ENCODE data around the gene ERICH4. TPM values are rescaled to one million over a fixed set of nuclear protein-coding genes. Genes with fewer than 3 reads are reported as not detected.

ERICH4 gene
- total and polyA plus RNA-seq, 2 of the 13 experiments (the other 11 are each of a cell fraction or from before 2014, with no cell fraction given), result 0.40 to 0.64 TPM

GRCh38 chr19:41405776-41406175 is 37.2 kb upstream of the ERICH4 start (continued):
- TF ChIP-seq ZNF329 (CRISPR knock-in tag; IDR thresholded peaks at IDR 0.05; ENCODE audit: low read depth) (no peak), ZNF256 (CRISPR knock-in tag; conservative IDR thresholded peaks at IDR 0.05) (no peak)

DNA sequence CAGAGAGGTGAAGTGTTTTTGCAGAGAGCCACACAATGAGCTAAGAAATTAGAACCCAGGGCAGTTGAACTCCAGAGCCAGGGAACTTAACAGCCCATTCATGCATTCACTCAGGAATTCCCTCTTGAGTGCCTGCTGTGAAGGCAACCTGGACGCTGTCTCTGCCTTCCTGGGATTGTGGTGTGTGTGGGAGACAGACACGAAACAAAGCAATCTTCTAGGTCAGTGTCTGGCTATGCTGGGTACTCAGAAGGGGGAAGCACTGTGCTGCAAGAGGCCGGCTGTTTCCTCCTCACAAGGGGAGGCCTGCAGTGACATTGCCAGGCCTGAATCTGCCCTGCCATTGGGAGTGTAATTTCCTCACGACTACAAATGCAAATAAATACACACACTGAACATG is 35.7 kb upstream of the ERICH4 start:
- ATAC-seq, result no peak
- no TSS peak for BruUV-seq (replicated peaks)
- Histone ChIP-seq H3K27me3 (ENCODE audit: control insufficient read depth in 1 of 2, insufficient read depth in 2 of 2, low read length in 2 of 2) (no peaks in the 10 kb centered on the region), H3K9ac (ENCODE audit: insufficient read depth, low read depth, low read length) (no peak overlapping the region), H3K36me3 (replicated peaks in 1 of 2; ENCODE audit: control insufficient read depth in 1 of 2, insufficient read depth in 2 of 2, low read length in 2 of 2) (peaks cover 0 to 2% of the 10 kb centered on the region in 2 experiments; a peak in 3 of 5 replicates), H2AFZ (ENCODE audit: low read length) (no peak overlapping the region), H4K20me1 (ENCODE audit: insufficient read depth, low read length) (no peaks in the 10 kb centered on the region), H3K4me2 (ENCODE audit: low read depth, low read length) (no peak overlapping the region), H3K27ac (ENCODE audit: extremely low read length, insufficient read depth, low read length) (no peak overlapping the region), H3K79me2 (ENCODE audit: insufficient read depth, low read length) (no peaks in the 10 kb centered on the region), H3K9me3 (ENCODE audit: low read length) (no peaks in the 10 kb centered on the region), H3K4me3 (replicated peaks in 1 of 3; ENCODE audit: insufficient read depth in 1 of 3, low read depth in 2 of 3, low read length in 3 of 3) (no peak overlapping the region), H3K4me1 (ENCODE audit: insufficient read depth, low read length) (peaks cover 23% of the 10 kb centered on the region)
- CTCF ChIA-PET (ENCODE audit: low intra/inter-chr PET ratio, low total read pairs), result no interaction called here
- no peak for FAIRE-seq
- intact Hi-C loops (cut with micrococcal nuclease; ENCODE audit: unreplicated experiment) (no loop called here), in situ Hi-C loops (cut with HindIII; ENCODE audit: extremely low pct_ligation_motif_present, low pct_unique_long_range_greater_than_20kb) (no loop called here)
- POLR2A ChIA-PET, result no interaction called here
- WGBS (ENCODE audit: low lambda C conversion rate), result 61% methylated on average over 2 of the region's 4 CpGs
- DNase-seq (ENCODE audit: low spot score), result no peak
- no peak for TF ChIP-seq KLF13 (CRISPR knock-in tag; IDR thresholded peaks at IDR 0.05)
- no peak for TF ChIP-seq ZNF224 (CRISPR knock-in tag; IDR thresholded peaks at IDR 0.05)
- TF ChIP-seq, protein P1, sequence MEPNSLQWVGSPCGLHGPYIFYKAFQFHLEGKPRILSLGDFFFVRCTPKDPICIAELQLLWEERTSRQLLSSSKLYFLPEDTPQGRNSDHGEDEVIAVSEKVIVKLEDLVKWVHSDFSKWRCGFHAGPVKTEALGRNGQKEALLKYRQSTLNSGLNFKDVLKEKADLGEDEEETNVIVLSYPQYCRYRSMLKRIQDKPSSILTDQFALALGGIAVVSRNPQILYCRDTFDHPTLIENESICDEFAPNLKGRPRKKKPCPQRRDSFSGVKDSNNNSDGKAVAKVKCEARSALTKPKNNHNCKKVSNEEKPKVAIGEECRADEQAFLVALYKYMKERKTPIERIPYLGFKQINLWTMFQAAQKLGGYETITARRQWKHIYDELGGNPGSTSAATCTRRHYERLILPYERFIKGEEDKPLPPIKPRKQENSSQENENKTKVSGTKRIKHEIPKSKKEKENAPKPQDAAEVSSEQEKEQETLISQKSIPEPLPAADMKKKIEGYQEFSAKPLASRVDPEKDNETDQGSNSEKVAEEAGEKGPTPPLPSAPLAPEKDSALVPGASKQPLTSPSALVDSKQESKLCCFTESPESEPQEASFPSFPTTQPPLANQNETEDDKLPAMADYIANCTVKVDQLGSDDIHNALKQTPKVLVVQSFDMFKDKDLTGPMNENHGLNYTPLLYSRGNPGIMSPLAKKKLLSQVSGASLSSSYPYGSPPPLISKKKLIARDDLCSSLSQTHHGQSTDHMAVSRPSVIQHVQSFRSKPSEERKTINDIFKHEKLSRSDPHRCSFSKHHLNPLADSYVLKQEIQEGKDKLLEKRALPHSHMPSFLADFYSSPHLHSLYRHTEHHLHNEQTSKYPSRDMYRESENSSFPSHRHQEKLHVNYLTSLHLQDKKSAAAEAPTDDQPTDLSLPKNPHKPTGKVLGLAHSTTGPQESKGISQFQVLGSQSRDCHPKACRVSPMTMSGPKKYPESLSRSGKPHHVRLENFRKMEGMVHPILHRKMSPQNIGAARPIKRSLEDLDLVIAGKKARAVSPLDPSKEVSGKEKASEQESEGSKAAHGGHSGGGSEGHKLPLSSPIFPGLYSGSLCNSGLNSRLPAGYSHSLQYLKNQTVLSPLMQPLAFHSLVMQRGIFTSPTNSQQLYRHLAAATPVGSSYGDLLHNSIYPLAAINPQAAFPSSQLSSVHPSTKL (CRISPR knock-in tag; IDR thresholded peaks at IDR 0.05), result no peak
- TF ChIP-seq, protein P2, sequence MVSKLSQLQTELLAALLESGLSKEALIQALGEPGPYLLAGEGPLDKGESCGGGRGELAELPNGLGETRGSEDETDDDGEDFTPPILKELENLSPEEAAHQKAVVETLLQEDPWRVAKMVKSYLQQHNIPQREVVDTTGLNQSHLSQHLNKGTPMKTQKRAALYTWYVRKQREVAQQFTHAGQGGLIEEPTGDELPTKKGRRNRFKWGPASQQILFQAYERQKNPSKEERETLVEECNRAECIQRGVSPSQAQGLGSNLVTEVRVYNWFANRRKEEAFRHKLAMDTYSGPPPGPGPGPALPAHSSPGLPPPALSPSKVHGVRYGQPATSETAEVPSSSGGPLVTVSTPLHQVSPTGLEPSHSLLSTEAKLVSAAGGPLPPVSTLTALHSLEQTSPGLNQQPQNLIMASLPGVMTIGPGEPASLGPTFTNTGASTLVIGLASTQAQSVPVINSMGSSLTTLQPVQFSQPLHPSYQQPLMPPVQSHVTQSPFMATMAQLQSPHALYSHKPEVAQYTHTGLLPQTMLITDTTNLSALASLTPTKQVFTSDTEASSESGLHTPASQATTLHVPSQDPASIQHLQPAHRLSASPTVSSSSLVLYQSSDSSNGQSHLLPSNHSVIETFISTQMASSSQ (IDR thresholded peaks at IDR 0.05; ENCODE audit: low read depth), result no peak
- TF ChIP-seq, protein P2 (CRISPR knock-in tag; IDR thresholded peaks at IDR 0.05; ENCODE audit: borderline replicate concordance), result no peak
- no peak for TF ChIP-seq JUNB (CRISPR knock-in tag; IDR thresholded peaks at IDR 0.05; ENCODE audit: borderline replicate concordance)
- no peak for TF ChIP-seq RARA (CRISPR knock-in tag; IDR thresholded peaks at IDR 0.05)
- no peak for TF ChIP-seq TP53 (CRISPR knock-in tag; conservative IDR thresholded peaks at IDR 0.05)
- no peak for TF ChIP-seq ZNF563 (CRISPR knock-in tag; IDR thresholded peaks at IDR 0.05)

Measured in HepG2 (cell line).